ENCODE measurements around the gene CCSER1.
"Not testable (repeated sequence)": the region's sequence is repeated elsewhere in the genome, so short reads cannot be mapped to it uniquely, and the experiment has no call there.

Gene CCSER1

GRCh38 chr4:90648311-90648710, 521.1 kb downstream of the CCSER1 start:
- TF ChIP-seq CTCF (IDR thresholded peaks at IDR 0.05; ENCODE audit: borderline replicate concordance, insufficient read depth, low read depth, low read length), result no peak
- H3K4me3 ChIP-seq (ENCODE audit: low read depth, low read length), result no peak overlapping the region

- TF ChIP-seq CTCF (IDR thresholded peaks at IDR 0.05; ENCODE audit: borderline replicate concordance, insufficient read depth, low read depth, low read length), result no peak
- no peak overlapping the region for H3K4me3 ChIP-seq (ENCODE audit: low read depth, low read length)
Measured at GRCh38 chr4:90648791-90649190, 521.6 kb downstream of the CCSER1 start.

GRCh38 chr4:90660672-90661071, 533.5 kb downstream of the CCSER1 start:
- TF ChIP-seq CTCF (IDR thresholded peaks at IDR 0.05; ENCODE audit: borderline replicate concordance, insufficient read depth, low read depth, low read length), result no peak
- H3K4me3 ChIP-seq (ENCODE audit: low read depth, low read length), result no peak overlapping the region

GRCh38 chr4:90670183-90670582, 543.0 kb downstream of the CCSER1 start:
- TF ChIP-seq CTCF (IDR thresholded peaks at IDR 0.05; ENCODE audit: borderline replicate concordance, insufficient read depth, low read depth, low read length), result no peak

GRCh38 chr4:90689739-90690138, 562.5 kb downstream of the CCSER1 start:
- no peak for TF ChIP-seq CTCF (IDR thresholded peaks at IDR 0.05; ENCODE audit: borderline replicate concordance, insufficient read depth, low read depth, low read length)

More at GRCh38 chr4:90670183-90670582, 543.0 kb downstream of the CCSER1 start:
- no peak overlapping the region for H3K4me3 ChIP-seq (ENCODE audit: low read depth, low read length)

GRCh38 chr4:90695411-90695810, 568.2 kb downstream of the CCSER1 start:
- TF ChIP-seq CTCF (IDR thresholded peaks at IDR 0.05; ENCODE audit: borderline replicate concordance, insufficient read depth, low read depth, low read length), result no peak
- no peak overlapping the region for H3K4me3 ChIP-seq (ENCODE audit: low read depth, low read length)

More at GRCh38 chr4:90689739-90690138, 562.5 kb downstream of the CCSER1 start:
- H3K4me3 ChIP-seq (ENCODE audit: low read depth, low read length), result no peak overlapping the region

- not testable (repeated sequence) for H3K4me3 ChIP-seq (ENCODE audit: low read depth, low read length)
Measured at GRCh38 chr4:90705501-90705900, 578.3 kb downstream of the CCSER1 start.

- TF ChIP-seq CTCF (IDR thresholded peaks at IDR 0.05; ENCODE audit: borderline replicate concordance, insufficient read depth, low read depth, low read length), result no peak
- no peak overlapping the region for H3K4me3 ChIP-seq (ENCODE audit: low read depth, low read length)
Measured at GRCh38 chr4:90715242-90715641, 588.0 kb downstream of the CCSER1 start.

Data from GM12875 (cell line).